Measurements from ENCODE around the gene GCNT2.
"Not testable (repeated sequence)": the region's sequence is repeated elsewhere in the genome, so short reads cannot be mapped to it uniquely, and the experiment has no call there.

GCNT2 gene

DNA sequence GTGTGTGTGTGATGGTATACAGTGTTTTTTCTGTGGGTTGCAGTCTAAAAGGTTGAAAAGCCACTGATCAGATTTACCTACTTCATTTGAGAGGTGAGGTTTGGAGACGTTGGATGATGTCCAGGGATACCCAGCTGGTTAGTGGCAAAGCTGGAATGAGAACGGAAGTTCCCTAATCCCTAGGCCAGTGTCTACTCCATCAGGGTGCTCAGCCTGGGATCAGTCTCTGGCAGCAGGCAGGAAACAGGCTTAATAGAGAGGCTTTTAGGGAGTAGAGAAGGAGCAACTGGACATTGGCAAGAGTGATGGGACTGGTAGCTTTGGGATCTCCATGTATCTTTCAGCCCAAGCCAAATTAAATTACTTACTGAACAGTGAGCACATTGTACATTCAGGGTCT is 92.6 kb downstream of the GCNT2 start:
- DNase-seq: no peak

- DNase-seq: no peak
These were observed 94.5 kb downstream of the GCNT2 start for GRCh38 chr6:10615675-10616074.

DNA sequence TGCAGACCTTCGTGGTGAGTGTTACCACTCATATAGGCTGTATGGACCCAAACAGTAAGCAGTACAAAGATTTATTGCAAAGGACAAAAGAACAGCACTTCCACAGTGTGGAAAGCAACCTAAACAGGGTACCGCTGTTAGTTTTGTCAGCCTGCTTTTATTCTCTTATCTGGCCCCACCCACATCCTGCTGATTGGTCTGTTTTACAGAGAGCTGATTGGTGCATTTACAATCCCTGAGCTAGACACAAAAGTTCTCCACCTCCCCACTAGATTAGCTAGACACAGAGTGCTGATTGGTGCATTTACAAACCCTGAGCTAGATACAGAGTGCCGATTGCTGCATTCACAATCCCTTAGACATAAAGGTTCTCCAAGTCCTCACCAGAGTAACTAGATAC is 95.1 kb downstream of the GCNT2 start:
- not testable (repeated sequence) for DNase-seq

GRCh38 chr6:10617008-10617696 is 96.0 kb downstream of the GCNT2 start:
- DNase-seq: no peak

DNA sequence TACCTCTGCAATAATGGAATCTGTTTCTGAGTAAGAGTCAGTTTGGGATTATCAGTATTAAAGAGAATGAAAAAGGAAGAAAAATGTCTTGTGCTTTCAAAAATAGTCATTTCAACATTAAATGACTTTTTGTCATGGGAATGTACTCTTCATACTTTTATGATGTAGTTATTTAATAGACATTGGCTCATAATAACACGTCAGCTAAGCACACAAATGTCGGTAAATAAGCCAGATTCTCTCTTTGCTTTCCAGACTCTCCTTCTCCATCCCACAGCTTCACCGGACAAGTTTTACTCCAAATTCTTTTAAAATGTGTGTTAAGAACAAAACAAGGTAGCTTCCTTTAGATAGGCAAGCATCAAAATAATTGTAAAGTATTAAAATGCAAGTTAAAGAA is 97.3 kb downstream of the GCNT2 start:
- DNase-seq: no peak

DNA sequence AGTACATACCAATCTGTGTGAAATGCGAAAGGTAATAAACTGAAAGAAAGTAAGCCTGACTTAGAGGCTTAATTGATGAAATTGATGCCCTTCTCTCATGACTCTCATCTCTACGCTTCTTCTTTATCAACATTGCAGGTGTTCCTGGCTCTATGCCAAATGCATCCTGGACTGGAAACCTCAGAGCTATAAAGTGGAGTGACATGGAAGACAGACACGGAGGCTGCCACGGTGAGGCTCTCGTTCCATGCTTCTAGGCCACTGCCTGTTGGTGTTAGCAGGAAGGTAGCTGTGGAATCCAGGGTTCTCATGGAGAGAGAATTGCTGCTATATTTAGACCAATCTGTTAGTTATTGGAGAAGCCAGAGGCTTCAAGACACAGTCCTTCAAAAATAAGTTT is 100.1 kb downstream of the GCNT2 start:
- DNase-seq: peak; percentile 4 to 7

DNA sequence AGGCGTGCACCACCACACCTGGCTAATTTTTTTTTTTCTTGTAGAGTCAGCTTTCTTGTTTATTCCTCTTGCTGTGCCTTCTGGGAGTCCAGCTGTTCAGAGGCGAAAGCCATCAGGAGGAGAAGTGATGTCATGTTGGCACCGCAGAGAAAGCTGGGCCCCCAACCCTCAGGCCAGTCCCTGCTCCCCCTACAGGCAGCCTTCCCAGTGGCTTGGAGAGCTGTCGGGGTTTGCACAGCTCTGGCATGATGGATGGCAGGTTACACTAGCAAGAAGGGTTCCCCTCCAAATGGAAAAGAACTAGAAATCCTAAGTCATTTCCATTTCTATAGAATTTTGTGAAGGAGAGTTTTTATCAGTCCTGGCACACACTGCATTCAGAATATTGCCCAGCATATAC is 100.7 kb downstream of the GCNT2 start:
- no peak for DNase-seq

- DNase-seq: no peak
These were observed 103.7 kb downstream of the GCNT2 start for GRCh38 chr6:10624836-10625235.

- no peak for DNase-seq
These were observed 105.1 kb downstream of the GCNT2 start for GRCh38 chr6:10626154-10626741.

DNA sequence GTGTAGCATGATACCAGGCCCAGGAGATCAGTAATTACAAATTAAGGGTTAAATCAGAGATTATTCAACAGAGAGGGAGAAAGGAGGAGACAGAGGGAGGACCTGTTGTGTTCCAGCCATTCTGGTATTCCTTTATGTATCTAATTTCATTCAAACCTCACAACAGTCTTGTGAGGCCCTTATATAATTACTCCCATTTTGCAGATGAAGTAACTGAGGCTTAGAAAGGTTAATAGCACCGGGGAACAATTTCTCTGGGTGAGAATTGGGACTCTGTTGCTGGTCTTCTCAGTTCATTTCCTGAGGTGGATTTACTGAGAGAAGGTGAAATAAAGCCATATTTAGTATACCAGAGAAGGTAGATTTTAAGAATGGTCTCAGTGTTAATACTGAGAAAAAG is 106.6 kb downstream of the GCNT2 start:
- no peak for DNase-seq

DNA sequence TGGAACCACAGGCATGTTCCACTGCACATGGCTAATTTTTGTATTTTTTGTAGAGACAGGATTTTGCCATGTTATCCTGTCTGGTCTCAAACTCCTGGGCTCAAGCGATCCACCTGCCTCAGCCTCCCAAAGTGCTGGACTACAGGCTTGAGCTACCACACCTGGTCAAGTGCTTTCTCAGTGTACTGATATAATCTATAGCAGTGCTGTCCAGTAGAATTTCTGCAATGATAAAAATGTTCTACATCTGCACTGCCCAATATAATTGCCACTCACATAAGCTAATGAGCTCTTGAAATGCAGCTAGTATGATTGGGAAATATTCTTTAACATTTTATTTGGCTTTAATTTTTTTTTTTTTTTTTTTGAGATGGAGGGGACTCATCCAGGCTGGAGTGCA is 109.0 kb downstream of the GCNT2 start:
- DNase-seq: no peak

GRCh38 chr6:10633216-10633615 is 112.1 kb downstream of the GCNT2 start:
- no peak for DNase-seq

- no peak for DNase-seq
These were observed 119.3 kb downstream of the GCNT2 start for GRCh38 chr6:10640412-10640811.

DNA sequence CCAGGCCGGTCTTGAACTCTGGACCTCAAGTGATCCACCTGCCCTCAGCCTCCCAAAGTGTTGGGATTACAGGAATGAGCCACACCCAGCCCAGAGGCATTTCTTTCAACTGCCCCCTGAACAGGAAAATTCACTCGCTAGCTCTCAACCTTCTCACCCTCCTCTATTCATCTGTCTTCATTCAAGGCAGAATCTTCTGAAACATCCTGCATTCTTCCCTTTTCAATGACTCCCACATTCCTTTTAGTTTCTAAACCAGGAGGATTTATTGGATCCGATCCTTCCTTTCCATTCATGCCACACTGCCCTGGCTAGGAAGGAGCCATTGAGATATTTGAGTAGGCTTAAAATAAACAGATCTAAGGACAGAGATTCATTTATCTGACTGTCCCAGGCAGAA is 120.4 kb downstream of the GCNT2 start:
- no peak for DNase-seq

DNA sequence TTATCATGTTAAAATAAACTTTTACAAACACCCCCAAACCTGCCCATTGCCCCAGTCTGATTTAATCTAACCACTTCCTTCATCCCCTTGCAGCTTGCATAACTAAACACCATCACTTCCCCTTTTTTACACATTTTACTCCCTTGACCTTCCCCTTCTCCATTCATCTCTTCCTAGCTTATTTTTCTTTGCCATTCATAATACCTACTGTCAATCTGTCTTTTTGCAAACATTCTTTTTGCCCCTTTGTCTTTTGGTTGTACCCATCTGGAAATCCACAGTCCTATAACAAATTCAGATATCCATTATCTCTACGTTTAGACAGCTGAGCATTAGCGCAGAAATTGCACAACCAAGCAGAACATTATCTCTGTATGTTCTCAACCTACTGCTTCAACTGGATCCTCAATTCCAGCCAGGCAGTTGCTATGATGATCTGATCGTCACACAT is 122.1 kb downstream of the GCNT2 start:
- DNase-seq: no peak

- DNase-seq: no peak
These were observed 123.1 kb downstream of the GCNT2 start for GRCh38 chr6:10644225-10644624.

DNA sequence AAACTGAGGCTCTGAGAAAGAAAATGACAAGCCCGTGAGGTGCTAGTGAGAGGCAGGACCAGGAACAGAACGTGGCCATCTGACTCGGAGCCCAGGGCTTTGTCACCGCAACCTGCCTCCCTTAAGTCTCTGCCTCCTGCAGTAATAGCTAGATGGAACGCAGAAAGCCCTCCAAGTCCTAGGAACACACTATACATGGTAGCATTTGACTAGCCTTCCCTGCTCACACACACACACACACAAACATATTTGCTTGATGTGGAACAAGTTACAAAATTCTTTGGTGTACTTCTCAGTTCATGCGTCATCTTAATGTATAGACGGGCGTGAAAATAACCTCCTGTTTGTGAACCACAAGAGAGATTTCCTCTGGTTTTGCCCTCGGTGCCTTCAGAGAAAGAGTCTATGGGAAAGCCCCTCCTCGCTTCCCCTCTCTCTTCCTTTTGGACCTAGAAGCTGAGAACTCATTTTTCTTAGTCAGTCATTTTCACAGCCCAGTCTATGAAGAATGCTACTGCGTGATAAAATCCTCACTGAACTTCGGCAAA is 134.4 kb downstream of the GCNT2 start:
- DNase-seq: no peak

DNA sequence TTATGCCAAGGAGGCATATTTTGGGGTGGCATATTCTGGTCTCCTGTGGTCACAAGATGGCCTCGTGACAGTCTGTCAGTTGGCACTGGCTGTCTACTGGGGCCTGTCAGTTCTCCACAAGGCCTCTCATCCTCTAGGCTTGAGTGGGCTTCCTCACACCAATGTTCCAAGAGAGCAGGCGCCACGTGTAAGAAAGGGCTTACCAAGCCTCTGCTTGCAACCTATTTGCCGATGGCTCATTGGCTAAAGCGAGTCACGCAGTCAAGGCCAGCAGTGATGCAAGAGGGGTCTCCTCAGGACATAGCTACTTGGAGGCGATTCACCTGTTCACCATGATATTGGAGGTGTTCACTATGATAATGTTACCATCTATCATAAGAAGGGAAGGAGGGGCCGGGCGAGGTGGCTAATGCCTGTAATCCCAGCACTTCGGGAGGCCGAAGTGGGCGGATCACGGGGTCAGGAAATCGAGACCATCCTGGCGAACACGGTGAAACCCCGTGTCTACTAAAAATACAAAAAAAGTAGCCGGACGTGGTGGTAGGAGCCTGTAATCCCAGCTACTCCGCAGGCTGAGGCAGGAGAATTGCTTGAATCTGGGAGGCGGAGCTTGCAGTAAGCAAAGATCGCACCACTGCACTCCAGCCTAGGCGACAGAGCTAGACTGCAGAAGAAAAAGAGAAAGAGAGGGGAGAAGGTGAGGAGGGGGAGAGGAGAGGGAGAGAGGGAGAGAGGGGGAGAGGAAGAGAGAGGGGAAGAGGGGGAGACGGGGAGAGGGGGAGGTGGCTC is 138.0 kb downstream of the GCNT2 start:
- no peak for DNase-seq

DNA sequence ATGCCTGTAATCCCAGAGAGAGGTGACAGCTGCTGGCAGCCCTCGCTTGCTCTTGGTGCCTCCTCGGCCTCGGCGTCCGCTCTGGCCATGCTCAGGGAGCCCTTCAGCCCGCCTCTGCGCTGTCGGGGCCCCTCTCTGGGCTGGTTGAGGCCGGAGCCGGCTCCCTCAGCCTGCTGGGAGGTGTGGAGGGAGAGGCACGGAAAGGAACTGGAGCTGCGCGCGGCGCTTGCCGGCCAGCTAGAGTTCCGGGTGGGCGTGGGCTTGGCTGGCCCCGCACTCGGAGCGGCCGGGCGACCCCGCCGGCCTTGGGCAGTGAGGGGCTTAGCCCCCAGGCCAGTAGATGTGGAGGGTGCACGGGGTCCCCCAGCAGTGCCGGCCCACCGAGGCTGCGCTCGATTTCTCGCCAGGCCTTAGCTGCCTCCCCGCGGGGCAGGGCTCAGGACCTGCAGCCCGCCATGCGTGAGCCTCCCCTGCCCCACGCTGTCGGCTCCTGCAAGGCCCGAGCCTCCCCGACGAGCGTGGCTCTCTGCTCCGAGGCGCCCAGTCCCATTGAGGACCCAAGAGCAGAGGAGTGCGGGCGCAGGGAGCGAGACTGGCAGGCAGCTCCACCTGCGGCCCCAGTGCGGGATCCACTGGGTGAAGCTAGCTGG is 138.7 kb downstream of the GCNT2 start:
- DNase-seq: no peak

- not testable (repeated sequence) for DNase-seq
These were observed 139.5 kb downstream of the GCNT2 start for GRCh38 chr6:10660431-10661191.

DNA sequence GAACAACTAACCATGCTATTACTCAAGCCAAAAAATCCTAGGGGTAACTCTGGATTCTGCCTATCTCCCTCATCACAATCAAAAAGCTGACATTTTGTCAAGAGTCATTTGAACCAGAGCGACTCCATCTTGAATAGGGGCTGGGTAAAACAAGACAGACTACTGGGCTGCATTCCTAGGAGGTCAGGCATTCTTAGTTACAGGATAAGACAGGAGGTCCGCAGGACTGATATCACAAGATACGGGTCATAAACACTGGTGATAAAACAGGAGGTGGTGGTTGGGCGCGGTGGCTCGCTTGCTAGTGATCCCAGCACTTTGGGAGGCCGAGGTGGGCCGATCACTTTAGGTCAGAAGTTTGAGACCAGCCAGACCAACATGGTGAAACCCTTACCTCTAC is 141.1 kb downstream of the GCNT2 start:
- no peak for DNase-seq

GRCh38 chr6:10662742-10663141 is 141.6 kb downstream of the GCNT2 start:
- no peak for DNase-seq

GRCh38 chr6:10665595-10665994 is 144.4 kb downstream of the GCNT2 start:
- DNase-seq: not testable (repeated sequence)
